HG03039 (cell line): Measurements from ENCODE around the gene PXDC1.

ENCODE experiments used
- ATAC-seq: cut with Tn5 transposase; IDR thresholded peaks from one replicate; pipeline ENCODE4 v1.9.1; 2021; ENCODE audit warnings: mild to moderate bottlenecking, moderate library complexity; ENCODE audit not compliant: unreplicated experiment

PXDC1 gene

DNA sequence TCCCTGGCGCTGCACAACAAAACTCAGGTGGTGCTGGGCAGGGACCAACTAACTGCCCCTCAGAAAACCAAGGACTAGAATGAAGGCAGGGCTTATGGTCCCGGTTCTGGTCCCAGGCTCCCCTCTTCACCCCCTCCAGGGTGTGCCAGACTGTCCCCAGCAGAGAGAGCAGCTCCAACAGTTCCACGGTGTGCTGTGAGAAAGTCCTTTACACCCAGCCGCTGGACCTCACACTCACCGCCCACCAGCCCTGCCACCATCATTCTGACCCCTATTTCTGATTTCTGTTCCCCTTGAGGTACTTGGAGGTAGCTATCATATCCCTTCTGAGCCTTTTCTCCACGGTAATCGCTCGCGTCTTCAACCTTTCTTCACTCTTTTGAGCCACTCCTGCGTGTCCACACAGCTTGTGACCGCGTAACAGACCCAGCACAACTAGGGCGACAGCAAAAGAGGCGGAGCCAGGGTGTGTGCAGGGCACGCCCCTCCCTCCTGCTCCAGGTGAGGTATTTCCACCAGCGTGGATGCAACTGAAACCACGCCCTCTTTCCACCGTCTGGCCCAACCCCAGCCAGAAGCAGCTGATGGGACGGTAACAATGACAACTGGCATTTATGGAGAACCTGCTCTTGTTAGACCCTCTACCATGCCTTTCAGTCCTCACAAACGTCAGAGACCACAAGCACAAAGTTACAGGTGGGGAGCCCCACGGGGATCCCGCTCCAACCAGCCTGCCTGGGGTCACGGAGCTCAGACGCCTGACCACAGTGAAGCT lies 2.3 kb downstream of the PXDC1 start:
- no peak for ATAC-seq

DNA sequence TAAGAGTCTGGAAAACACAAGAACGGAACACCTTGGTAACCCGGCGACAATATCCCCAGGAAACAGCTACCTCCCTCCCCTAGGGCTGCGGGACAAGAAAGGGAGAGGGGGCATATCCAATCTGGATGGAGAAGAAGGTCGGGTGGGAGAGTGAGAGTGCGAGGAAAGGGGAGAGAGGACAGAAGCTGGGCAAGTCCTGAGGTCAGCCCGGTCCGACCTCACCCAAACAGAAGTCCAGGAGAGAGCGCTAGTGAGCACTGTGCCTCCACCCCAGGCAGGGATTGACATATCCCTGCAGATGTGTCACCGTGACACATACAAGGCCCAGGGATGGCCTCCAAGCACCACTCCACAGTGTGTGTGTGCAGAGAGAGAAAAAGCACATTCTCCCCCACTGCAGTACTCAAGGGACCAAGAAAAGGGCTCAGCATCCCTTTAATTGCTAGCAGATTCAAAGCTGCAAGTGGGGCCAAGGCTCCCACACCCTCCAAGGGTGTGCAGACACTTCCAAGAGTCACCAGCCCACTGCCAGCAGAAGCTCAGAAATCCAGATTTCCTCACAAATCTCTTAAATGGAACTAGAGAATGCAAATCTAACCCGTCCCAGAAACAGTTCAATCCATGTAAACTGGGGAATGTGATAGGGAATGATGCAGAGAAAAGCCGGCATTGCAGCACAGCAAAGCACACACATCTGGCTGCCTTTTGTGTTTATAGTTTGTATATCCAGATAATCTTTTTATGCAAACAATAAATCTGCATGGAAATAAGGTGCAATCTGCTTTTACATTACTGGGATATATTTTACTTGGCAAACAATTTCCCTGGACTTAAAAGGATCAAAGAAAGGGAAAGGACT lies 3.1 kb downstream of the PXDC1 start:
- ATAC-seq: no peak

DNA sequence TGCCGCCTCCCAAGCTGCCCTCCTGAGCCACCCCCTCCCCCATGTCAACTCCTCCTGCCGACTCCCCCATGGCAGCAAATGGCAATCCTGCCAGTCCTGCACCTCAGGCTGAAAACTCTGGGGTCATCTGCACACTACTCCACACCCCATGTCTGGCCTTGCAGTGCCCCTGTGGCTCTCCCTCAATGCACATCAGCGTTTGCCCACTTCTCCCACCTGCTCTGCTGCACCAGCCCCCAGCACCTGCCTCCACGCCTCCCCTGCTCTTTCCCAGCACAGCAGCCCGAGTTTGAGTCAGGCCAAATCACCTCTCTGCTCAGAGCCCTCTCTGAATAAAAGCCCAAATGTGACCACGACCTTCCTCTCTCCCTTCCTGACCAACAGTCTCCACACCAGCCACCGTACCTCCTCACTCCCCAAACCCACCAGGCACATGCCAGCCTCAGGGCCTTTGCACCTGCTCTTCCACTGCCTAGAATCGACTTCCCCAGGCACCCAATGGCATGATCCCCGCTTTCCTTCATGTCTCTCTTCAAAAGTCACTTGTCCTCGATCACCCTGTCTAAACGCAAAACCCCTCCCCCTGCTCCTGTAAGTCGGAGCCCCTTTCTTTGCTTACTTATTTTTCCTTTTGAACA lies 4.3 kb downstream of the PXDC1 start:
- no peak for ATAC-seq

DNA sequence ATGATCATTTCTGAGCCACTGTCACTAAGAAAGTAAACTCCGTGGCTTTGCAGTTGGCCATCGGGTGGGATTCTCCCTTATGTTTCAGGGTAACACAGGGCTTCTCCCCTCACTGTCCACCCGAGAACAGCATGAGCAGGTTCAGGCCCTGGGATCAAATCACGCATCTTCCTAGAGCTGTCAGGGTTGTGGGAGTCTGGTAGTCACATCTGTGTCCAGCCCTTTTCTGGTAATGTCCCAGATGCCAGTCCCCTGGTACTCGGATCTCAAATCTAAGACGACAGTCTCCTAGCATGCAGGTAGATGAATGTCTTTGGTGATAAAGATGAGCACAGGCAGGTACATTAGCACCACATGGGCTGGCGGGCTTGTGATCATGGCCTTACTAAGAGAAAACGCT lies 4.8 kb downstream of the PXDC1 start:
- no peak for ATAC-seq

DNA sequence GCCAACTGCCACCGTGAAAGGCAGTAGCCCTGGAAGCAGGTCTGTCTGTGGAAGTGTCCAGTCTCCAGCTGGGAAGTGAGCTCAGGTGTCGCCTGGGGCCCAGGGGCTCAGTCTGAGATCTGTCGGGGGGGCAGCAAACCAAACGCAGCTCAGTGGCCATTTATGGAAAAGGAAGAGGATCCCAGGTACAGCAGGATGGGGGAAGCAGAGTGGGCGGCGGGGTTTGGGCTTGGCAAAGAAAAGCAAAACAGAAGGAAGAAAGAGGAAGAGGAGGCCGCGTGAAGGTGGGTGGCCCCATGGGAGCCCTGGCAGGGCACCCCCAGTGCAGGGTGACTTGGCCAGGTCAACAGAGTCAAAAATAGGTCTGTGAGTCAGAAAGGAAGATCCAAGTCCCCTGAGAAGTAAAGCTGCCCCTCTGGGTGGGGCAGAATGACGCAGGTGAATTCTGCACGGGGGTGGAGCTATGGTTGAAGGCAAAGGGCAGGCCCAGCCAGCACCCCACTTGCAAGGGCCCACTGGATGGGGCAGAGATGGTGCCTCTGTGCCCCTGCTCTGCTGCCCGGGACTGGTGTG lies 5.3 kb downstream of the PXDC1 start:
- no peak for ATAC-seq

DNA sequence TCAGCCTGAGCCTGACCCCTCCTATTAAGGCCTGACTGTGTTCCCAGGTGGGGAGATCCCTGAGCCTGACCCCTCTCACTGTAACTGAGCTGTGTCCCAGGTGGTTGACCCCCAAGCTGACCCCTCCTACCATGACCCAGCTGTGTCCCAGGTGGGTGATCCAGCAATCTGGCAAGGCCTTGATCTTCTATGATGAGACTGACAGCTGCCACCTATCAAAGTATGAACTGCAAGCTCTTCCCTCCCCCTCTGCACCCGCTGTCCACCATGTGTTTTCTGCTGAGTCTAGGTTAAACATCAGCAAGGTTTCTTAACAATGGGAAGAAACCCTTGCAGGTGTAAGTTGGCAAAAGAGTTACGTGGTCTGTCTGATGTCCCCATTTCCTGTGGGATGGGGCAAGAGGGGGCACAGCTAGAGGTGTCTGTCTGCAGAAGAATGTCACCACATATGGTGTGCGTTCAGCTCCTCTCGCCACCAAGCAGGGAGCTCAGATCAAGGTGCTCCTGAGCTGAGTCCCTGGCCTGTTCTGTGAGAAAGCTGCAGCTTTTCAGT lies 5.9 kb downstream of the PXDC1 start:
- ATAC-seq: no peak

DNA sequence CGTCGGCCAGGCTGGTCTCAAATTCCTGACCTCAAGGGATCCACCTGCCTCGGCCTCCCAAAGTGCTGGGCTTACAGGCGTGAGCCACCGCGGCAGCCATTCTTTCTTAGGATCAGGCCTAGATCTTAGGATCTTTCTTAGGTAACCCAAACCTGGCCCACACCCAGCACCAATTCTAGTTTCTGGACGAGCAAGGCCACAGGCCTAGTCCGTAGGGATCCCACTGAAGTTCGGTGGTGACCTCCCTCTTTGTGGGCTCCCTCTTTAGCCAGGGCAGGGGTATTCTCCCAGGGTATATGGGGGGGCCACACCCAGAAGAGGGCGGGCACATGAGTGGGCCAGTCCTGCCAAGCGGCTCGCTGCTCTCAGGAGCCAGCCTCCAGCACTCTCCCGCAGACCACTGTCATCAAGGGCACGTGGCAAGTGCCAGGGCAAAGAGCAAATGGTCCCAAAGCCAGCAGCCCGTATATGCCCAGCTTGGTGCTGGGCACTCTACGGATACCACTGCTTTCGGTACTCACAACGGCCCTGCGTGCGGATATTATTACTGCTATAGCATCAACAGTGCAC lies 6.5 kb downstream of the PXDC1 start:
- ATAC-seq: no peak

DNA sequence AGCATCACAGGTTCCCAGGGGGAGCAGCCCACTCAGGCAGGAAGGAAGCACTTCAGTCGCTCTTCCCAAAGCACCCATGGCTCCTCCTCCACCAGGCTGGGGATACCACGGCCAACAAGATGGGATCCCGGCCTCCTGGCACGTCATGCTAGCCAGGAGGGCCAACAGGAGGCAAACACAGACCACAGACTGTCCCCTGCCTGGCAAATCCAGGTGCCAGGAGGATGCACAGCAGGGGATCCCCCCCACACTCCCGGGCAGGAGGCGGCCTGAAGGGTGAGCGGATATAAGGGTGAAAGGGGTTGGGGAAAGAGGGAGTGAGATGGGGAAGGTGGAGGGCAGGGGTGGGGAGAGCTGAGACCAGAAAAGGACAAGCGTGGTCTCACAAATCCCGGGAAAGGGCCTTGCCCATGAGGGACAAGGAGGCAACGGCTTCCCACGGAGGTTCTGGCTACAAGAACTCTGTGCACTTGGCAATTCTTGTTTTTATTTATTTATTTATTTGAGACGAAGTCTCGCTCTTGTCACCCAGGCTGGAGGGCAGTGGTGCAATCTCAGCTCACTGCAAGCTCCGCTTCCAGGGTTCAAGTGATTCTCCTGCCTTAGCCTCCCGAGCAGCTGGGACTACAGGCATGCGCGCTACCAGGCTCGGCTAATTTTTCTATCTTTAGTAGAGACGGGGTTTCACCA lies 7.2 kb downstream of the PXDC1 start:
- no peak for ATAC-seq

DNA sequence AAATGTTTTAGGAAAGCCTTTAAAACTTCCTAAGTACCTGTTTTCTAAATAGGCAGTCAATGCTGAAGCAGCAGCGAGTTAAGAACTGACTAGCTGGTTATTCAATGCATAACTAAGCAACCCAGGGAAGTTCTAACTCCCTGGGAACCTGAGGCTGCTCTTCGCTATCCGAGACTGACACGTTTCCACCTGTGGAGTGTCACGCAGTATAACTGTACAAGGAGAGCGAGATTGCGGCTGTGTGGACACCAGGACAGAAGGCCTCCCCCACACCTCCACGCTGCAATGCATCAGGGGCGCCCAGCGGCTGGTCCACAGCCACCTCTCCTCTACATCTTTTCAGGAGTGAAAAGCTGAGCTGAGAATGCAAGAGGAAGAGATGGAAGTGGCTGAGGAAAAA lies 8.0 kb downstream of the PXDC1 start:
- no peak for ATAC-seq

DNA sequence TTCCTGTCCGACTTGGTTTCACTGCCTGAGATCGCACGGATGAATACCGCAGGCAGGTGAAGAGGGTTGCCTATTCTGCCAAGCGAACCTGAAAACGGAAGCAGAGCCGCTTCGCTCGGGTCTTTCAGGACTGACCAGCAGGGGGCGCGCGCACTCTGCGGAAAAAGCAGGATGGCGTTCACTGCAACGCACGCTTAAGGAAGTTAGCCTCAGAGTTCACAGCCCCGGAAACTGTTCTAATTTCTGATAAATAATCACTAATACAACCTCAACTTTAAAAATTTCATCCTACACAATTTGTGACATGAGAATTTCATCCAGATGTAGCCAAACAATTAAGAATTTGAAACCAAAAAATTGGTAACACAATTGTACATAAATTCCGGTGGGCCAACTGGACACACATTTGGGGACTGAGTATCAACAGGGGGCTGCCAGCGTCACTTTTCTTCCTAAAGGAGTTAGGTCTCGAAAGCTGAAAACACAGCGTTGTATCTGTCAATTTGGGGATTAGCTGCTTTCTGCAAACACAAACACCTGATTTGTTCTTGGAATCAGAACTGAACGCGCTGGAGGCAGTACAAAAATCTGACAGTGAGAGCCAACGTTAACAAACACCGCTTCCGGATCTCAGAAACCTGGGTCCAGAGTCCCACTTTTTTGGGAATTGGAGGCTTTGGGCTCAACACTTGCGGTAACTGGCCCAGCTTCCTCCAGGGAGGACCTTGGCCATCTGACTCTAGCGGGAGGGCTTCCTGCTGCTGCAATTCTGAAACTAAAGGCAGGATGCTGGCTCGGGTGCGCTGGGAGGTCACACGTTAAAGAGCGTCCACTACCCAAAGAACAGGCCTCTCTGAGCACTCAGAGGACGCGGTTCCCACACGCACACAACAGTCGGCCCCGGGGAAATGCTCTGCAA lies 8.8 kb downstream of the PXDC1 start:
- ATAC-seq: peak; percentile 55

DNA sequence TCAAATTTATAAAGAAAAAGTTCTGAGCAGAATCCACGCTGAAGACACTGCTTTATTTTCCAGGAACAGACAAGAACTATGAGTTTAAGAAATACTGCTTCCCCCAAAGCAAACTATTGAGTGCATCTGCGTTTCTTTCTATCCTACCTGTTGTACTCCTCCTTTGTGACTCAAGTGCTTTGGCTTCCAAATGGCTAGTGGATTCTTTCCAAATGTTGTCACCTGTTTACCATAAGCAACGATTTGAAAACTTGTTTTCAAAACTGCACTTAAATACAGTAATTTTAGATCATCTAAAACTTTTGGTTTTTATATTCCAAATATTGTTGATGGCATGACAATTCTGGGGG lies 9.5 kb downstream of the PXDC1 start:
- no peak for ATAC-seq

DNA sequence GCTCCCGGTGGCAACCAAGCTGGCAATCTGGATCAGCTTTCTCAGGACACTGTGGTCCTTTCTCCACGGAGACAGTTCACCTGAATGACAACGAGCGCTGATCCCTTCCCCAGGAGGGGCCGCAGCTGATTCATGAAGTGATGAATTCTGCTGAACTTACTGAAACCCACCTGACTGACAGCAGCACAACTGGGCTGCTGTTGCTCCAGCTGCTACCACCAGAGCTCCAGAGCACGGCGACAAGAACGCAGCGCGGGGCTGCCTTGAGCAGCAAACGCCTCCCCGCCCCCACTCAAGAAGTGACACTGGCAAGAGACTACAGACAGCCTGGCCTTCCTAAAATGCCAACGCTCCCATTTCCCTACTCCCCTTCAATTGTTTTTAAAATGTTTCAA lies 10.0 kb downstream of the PXDC1 start:
- ATAC-seq: no peak

DNA sequence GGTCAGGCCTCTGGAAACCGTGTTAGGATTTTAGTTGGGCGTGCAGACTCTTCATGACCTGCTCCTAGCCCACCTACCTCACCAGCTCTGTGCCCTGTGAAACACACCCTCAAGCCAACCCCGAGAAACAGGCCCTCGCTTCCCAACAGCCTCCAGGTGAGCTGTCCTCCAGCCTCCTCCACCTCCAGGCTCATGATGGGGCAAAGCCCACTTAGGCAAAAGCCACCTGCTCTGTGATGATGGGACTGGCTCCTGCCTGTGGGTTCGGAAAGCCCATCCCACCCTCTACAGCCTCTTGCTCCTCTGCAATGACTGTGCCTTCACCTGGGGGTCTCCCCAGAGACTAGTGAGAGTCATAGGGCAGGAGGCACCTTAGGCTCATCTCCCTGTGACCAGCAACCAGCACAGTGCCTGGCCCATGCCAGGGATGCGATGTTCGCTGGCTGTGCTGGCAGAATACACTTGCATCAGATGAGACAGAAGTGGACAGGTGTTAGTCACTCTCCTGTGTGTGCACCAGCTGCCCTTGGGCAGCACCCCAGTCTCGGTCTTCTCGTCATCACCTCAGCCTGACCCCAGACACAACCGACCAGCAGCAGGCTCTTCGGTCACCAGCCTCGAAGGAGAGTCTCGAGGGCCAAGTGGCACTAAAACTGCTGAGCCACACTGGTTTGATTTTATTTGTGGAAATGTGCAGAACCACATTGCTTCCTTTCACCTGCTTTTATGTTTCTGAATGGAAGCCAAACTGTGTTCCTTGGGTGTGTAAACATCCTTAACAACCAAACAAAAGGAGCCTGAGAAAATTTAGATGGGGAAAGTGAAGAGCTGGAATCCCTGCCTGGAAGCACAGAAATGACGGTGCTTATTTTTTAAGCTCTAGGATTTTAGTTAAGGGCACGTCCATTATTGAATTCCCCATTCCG lies 10.7 kb downstream of the PXDC1 start:
- no peak for ATAC-seq

DNA sequence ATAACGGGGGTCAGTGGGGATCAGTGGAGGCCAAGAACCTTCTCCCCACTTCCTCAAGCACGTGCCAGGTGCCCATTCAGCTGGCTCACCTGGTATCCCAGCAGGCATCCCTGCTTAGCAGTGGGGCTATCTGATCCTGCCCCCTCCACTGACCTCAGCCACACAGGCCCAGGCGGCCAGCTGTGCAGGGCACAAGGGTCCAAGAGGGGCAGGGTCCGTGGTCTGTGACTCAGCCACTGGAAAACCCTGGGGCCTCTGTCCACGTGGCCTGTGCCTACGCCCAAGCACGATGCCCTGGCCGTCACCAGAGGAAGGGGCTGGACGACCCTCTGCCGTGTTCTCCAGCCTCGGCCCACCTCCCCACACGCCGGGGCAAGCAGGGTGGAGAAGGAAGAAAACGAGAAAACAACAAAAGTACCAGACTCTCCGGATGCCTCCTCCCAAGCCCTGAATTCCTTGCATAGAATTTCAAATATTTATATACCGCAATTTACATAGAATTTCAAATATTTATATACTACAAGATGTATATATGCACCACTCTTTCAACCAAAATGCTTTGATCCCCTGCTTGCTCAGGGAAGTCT lies 12.1 kb downstream of the PXDC1 start:
- ATAC-seq: no peak

DNA sequence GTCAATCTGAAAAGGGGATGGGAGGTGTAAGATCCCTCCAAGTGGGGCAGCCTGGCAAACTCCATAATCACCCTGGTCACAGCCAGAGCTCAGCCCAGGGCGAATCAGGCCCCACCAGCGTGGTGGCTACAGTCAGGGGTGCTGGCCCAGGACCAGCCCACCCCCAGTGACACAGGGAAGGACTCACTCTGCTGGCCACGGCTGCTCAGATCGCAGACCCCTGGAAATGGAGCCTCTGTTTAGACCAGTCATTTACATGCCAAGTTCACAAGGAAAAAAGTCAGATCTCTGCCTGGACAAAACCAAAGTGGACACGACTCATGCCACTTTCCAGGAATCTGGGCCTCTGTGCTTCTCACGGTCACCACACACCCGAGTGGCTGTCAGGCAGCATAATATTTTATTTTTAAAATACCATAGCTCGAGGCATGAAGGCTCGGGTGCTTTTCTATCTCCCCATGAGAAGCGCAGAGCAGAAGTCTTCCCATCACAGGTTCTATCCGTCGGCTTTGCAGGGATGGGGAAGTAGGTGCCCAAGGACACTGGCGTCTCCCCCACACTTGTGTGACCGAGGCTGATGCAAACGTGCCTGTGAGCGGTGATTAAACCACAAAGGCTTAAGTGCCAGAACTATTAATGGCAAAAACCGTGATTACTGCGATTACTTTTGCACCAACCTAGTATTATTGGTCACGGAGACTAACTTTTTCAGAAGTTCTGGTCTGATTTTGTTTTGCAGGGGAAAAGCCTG lies 13.0 kb downstream of the PXDC1 start:
- no peak for ATAC-seq

DNA sequence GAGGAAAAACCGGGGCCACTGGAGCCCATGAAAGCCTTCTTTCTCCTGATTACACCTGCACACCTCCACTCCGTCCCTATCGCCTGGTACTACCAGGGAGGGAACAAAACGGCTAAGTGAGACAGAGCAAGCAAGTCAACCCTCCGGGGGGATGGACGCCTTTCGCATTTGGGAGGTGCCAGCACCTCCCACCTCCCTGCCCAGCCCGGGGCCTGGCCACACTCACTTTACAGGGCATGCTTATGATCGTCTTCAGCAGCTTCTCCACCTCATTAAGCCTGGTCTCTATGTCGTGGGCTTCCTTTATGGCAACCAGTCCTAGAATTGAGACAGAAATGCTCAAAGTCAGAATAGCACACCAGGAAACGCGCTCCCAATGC lies 13.7 kb downstream of the PXDC1 start:
- ATAC-seq: no peak

DNA sequence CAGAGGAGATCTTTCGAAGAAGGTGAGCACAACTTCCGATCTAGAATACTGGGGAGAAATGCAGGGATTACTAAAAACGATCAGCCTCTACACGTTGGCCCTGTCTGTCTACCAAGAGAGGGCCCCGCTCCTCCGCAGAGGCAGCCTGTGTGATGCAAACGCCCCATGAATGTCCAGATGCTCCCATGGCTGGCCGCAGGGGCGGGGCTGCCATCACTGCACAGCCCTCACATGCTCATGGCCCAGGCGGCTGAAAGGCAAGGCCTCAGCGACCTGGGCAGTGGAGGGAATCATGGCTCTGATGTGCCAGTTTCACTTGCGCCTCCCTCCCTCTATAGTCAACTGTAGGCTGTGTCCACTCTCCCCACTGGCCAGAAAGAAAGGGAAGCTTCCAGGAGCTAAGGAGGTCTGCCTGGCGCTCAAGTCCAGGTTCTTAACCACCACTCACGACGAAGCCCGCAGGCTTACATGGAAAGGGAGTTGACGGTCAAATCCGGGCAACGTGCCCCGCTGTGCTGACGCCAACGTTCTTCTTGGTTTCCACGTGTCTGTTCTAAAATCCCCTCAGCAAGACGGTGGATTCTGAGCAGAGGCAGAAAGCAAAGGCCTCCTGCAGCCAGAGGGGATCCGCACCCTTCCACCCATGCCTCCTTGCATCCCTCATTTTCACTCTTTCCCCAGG lies 14.2 kb downstream of the PXDC1 start:
- ATAC-seq: no peak
